Ovary (tissue), 9 donors: ENCODE results near the gene DDX6. TPM values are rescaled to one million over a fixed set of nuclear protein-coding genes. Genes with fewer than 3 reads are reported as not detected.
"Not testable (repeated sequence)": the region's sequence is repeated elsewhere in the genome, so short reads cannot be mapped to it uniquely, and the experiment has no call there.

Experiments
- DNase-seq, 5 donors: peaks; one replicate each; pipeline ENCODE4 v3.0.0-alpha.2; 2019 to 2020
- H3K27ac ChIP-seq, 2 donors: fragments of 200-600 bp; one replicate each; pipeline versions ENCODE4 v1.5.1 to v1.8.0; 2019 to 2022
- H3K27me3 ChIP-seq: fragments of 200-600 bp; one replicate; pipeline ENCODE4 v1.8.0; 2022
- H3K36me3 ChIP-seq: fragments of 200-600 bp; sonication (generic); one replicate; pipeline ENCODE4 v1.5.1; 2019
- H3K4me1 ChIP-seq: one replicate; pipeline ENCODE4 v1.8.1; 2013; ENCODE audit warnings: mild to moderate bottlenecking, moderate library complexity; ENCODE audit not compliant: insufficient read depth
- H3K4me3 ChIP-seq: fragments of 200-600 bp; sonication (generic); one replicate; pipeline ENCODE4 v1.5.1; 2017
- H3K9me3 ChIP-seq, 2 donors: fragments of 200-600 bp in 1 of 2; sonication (generic) in 1 of 2; one replicate each; pipeline versions ENCODE4 v1.5.1 to v1.8.1; 2013 to 2019; ENCODE audit warnings: mild to moderate bottlenecking in 1 of 2, moderate library complexity in 1 of 2
- EP300 ChIP-seq: sonication (generic); formaldehyde crosslinking; IDR thresholded peaks from one replicate; pipeline ENCODE4 v1.6.1; 2017; ENCODE audit warnings: antibody characterized with exemption
- POLR2A ChIP-seq: fragments of 450-650 bp; IDR thresholded peaks from one replicate; pipeline ENCODE4 v1.6.1; 2017; ENCODE audit warnings: antibody characterized with exemption, mild to moderate bottlenecking, moderate library complexity
- WGBS, 3 donors: extraction: QIAGEN DNeasy Blood & Tissue Kit in 1 of 3; methylation state at CpG; one replicate each; pipeline versions ENCODE4 v1.1.5 to v1.1.7; 2013 to 2017; 5-methylcytosine and 5-hydroxymethylcytosine counted together
- intact Hi-C, 4 donors: fragments of 100-400 bp; cut with DNase I; formaldehyde crosslinking; loops; one replicate each; pipeline versions ENCODE4 v1.11.0 to v1.15.1; 2022 to 2023
- polyA plus RNA-seq, 2 donors: library from polyadenylated mRNA; stranded (reverse); fragments of 200-250 nt in 1 of 2; fragments of 350-450 nt in 1 of 2; fragmentation: Illumina TruSeq in 1 of 2; extraction: RNeasy Lipid Tissue Mini Kit (QIAGEN cat#74804) in 1 of 2; gene quantifications; one replicate each; pipeline ENCODE4 v1.2.3, GENCODE V29; 2013 to 2014
- total RNA-seq, 7 donors: library from RNA; depleted of rRNA in 2 of 7; stranded (reverse); fragments of >200 nt in 2 of 7; fragmentation: NEBNext Ultra II Directional in 3 of 7; extraction: Animal tissue kit (Norgen Biotek cat#: 25700) in 3 of 7; gene quantifications; one replicate each; pipeline versions ENCODE4 v1.1.0 to v1.2.4, GENCODE V29; 2016 to 2023
- TF ChIP-seq, protein P1 (sequence below), 3 donors: fragments of 450-650 bp in 2 of 3; fragments of 200-600 bp in 1 of 3; IDR thresholded peaks; one replicate each; pipeline versions ENCODE4 v1.5.1 to v1.8.0; 2016 to 2022; ENCODE audit warnings: antibody characterized with exemption in 3 of 3, mild to moderate bottlenecking in 1 of 3
- donor health status: DM: no; HTN: no; CAD: no; lungs with moderate emphysema.
- donor health status: DM: no; HTN: no; CAD: no.
- donor health status: Bipolar disorder and iron deficiency.
- donor health status: DM: yes; HTN: yes; CAD: no.
- donor health status: DM: no; HTN: no; CAD: no.
- donor health status: DM: yes; HTN: yes; CAD: no.

The DDX6 gene
- total and polyA plus RNA-seq, 9 donors: 33.9 to 212 (median 143) TPM

DNA sequence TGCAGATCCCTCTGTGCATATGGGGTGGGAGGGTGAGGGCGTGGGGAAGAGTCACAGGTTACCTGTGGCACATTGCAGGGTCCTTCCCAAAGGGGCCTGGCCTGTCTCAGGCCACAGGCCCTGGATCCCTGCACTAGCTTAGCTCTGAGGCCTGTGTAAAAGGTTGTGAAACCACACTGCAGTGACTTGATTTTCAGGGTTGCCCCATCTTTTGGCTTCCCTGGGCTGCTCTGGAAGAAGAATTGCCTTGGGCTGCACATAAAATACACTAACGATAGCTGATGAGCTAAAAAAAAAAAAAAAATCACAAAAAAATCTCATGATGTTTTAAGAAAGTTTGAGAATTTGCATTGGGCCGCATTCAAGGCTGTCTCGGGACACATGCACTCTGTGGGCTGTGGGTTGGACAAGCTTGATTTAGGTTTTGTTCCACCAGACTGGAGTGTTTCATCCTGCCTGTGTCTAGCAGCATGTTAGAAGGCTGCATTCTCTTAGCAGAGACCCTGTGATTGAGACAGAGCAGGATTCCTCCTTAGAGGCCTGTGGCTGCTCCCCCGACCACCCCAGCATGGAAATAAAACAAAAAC, 75.6 kb downstream of the DDX6 start:
- H3K9me3 ChIP-seq: no peaks in the 10 kb centered on the region
- intact Hi-C loops: no loop called here
- peak overlapping the region in 1 of 2 donors; percentile 56 for H3K27ac ChIP-seq
- DNase-seq: peak in 4 of 5 donors; percentile 40 to 53 (median 46)
- H3K4me1 ChIP-seq: peaks cover 3% of the 10 kb centered on the region
- H3K27me3 ChIP-seq: no peaks in the 10 kb centered on the region
- no peak overlapping the region for H3K4me3 ChIP-seq
- TF ChIP-seq POLR2A (no peak), EP300 (no peak)
- TF ChIP-seq, protein P1, sequence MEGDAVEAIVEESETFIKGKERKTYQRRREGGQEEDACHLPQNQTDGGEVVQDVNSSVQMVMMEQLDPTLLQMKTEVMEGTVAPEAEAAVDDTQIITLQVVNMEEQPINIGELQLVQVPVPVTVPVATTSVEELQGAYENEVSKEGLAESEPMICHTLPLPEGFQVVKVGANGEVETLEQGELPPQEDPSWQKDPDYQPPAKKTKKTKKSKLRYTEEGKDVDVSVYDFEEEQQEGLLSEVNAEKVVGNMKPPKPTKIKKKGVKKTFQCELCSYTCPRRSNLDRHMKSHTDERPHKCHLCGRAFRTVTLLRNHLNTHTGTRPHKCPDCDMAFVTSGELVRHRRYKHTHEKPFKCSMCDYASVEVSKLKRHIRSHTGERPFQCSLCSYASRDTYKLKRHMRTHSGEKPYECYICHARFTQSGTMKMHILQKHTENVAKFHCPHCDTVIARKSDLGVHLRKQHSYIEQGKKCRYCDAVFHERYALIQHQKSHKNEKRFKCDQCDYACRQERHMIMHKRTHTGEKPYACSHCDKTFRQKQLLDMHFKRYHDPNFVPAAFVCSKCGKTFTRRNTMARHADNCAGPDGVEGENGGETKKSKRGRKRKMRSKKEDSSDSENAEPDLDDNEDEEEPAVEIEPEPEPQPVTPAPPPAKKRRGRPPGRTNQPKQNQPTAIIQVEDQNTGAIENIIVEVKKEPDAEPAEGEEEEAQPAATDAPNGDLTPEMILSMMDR (IDR thresholded peaks at IDR 0.05): no peak
- WGBS, 3 donors: 16 to 30% (median 26%) methylated on average over 5 of the region's 5 CpGs
- no peaks in the 10 kb centered on the region for H3K36me3 ChIP-seq

DNA sequence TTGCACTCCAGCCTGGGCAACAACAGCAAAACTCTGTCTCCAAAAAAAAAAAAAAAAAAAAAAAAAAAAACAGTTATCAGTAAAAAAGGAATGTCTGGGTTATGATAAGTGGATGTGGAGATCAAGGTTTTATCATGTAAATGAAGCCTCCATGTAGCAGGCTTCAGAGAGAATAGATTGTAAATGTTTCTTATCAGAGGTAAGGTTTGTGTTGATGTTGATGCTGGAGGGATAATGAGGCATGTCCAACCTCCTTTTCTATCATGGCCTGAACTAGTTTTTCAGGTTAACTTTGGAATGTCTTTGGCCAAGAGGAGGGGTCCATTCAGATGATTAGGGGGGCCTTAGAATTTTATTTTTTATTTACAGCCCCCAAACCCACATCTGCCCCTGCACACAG, 76.1 kb downstream of the DDX6 start:
- Histone ChIP-seq H3K9me3 (no peaks in the 10 kb centered on the region), H3K4me1 (peaks cover 3% of the 10 kb centered on the region), H3K27ac (peak overlapping the region in 1 of 2 donors; percentile 56), H3K4me3 (no peak overlapping the region), H3K36me3 (no peaks in the 10 kb centered on the region), H3K27me3 (no peaks in the 10 kb centered on the region)
- intact Hi-C loops: no loop called here
- TF ChIP-seq EP300 (no peak), POLR2A (no peak)
- TF ChIP-seq, protein P1 (IDR thresholded peaks at IDR 0.05): no peak
- DNase-seq: no peak

DNA sequence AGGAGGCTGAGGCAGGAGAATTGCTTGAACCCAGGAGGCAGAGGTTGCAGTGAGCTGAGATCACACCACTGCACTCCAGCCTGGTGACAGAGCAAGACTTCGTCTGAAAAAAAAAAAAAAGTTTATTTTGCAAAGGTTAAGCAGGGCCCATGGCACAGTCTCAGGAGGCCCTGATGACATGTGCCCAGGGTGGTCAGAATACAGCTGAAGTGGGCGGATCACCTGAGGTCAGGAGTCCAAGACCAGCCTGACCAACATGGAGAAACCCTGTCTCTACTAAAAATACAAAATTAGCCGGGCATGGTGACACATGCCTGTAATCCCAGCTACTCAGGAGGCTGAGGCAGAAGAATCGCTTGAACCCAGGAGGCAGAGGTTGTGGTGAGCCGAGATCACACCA, 76.5 kb downstream of the DDX6 start:
- H3K36me3 ChIP-seq, intact Hi-C loops, H3K9me3 ChIP-seq, DNase-seq, H3K4me1 ChIP-seq, H3K27me3 ChIP-seq, H3K4me3 ChIP-seq: not testable (repeated sequence)
- H3K27ac ChIP-seq: peak overlapping the region in 1 of 2 donors; percentile 56
- 78 to 85% (median 82%) methylated on average over 5 of the region's 5 CpGs for WGBS, 3 donors

DNA sequence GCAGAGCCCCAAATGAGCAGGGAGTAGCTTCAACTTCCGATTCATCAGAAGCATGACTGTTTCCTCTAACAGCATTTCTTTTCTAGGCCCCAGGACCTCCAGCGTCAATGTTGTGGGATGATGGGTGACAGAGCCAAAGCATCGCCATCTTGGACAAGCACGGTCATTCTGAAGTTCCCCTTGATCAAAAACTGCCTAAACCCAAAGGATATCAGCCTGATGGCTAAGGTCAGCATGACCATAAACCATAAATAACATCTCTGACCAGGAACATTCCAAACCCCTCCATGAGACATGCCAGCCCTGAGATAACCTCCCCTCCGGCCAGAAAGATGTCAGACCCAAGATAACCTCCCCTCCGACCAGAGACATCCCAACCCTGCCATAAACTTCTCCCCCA, 82.7 kb downstream of the DDX6 start:
- intact Hi-C loops: no loop called here
- no peak for DNase-seq
- Histone ChIP-seq H3K4me3 (no peak overlapping the region), H3K27me3 (no peaks in the 10 kb centered on the region), H3K4me1 (no peaks in the 10 kb centered on the region), H3K9me3 (no peaks in the 10 kb centered on the region), H3K27ac (no peak overlapping the region), H3K36me3 (no peaks in the 10 kb centered on the region)
- TF ChIP-seq, protein P1 (IDR thresholded peaks at IDR 0.05): no peak
- TF ChIP-seq POLR2A: no peak
- TF ChIP-seq EP300: no peak
- 56 to 68% (median 67%) methylated on average over 6 of the region's 6 CpGs for WGBS, 3 donors

DNA sequence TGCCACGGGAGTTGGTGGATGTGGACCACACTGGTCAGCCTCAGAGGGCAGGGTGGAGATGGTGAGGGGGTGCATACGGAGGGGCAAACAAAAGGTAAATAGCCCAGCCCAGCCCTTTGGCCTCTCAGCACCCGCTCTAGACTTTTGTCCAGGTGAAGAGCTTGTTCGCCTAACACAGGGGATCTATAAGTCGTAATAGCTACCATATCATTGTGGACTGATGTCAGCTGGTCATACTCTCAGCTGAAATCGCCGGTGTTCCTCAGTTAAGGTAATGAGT, 84.5 kb downstream of the DDX6 start:
- no peaks in the 10 kb centered on the region for H3K27me3 ChIP-seq
- WGBS, 3 donors: 90 to 93% (median 92%) methylated on average over 7 of the region's 7 CpGs
- TF ChIP-seq, protein P1 (IDR thresholded peaks at IDR 0.05): no peak
- TF ChIP-seq POLR2A: no peak
- TF ChIP-seq EP300: no peak
- no peaks in the 10 kb centered on the region for H3K36me3 ChIP-seq
- H3K4me3 ChIP-seq: no peak overlapping the region
- no peaks in the 10 kb centered on the region for H3K9me3 ChIP-seq
- no peaks in the 10 kb centered on the region for H3K4me1 ChIP-seq
- intact Hi-C loops: no loop called here
- no peak overlapping the region for H3K27ac ChIP-seq
- no peak for DNase-seq
